ENCODE data around the gene PSMD5.
"Not testable (repeated sequence)": the region's sequence is repeated elsewhere in the genome, so short reads cannot be mapped to it uniquely, and the experiment has no call there.

The PSMD5 gene

GRCh38 chr9:120854596-120855327, 12.0 kb upstream of the PSMD5 start:
- no peak for DNase-seq

GRCh38 chr9:120853198-120853597, 10.5 kb upstream of the PSMD5 start:
- DNase-seq = no peak

- no peak for DNase-seq
These were observed 9.7 kb upstream of the PSMD5 start for GRCh38 chr9:120852240-120853010.

- no peak for DNase-seq
These were observed 8.7 kb upstream of the PSMD5 start for GRCh38 chr9:120851449-120851848.

GRCh38 chr9:120850315-120850714, 7.6 kb upstream of the PSMD5 start:
- no peak for DNase-seq

- no peak for DNase-seq
These were observed 4.2 kb upstream of the PSMD5 start for GRCh38 chr9:120846906-120847305.

GRCh38 chr9:120846251-120846889, 3.6 kb upstream of the PSMD5 start:
- DNase-seq = no peak

- DNase-seq = no peak
These were observed 2.5 kb upstream of the PSMD5 start for GRCh38 chr9:120845255-120845654.

GRCh38 chr9:120841930-120842684, 615 bp downstream of the PSMD5 start:
- no peak for DNase-seq

GRCh38 chr9:120839146-120839545, 3.6 kb downstream of the PSMD5 start:
- no peak for DNase-seq

GRCh38 chr9:120837921-120838320, 4.8 kb downstream of the PSMD5 start:
- DNase-seq = no peak

- DNase-seq = no peak
These were observed 9.4 kb downstream of the PSMD5 start for GRCh38 chr9:120833325-120833724.

GRCh38 chr9:120832807-120833206, 9.9 kb downstream of the PSMD5 start:
- DNase-seq = no peak

GRCh38 chr9:120830865-120831264, 11.9 kb downstream of the PSMD5 start:
- no peak for DNase-seq

GRCh38 chr9:120830151-120830550, 12.6 kb downstream of the PSMD5 start:
- DNase-seq = no peak

- no peak for DNase-seq
These were observed 13.1 kb downstream of the PSMD5 start for GRCh38 chr9:120829650-120830049.

GRCh38 chr9:120820095-120820494, 22.6 kb downstream of the PSMD5 start:
- no peak for DNase-seq

GRCh38 chr9:120818595-120818994, 24.1 kb downstream of the PSMD5 start:
- DNase-seq = no peak

GRCh38 chr9:120815075-120815474, 27.6 kb downstream of the PSMD5 start:
- DNase-seq = no peak

GRCh38 chr9:120808931-120809330, 33.8 kb downstream of the PSMD5 start:
- no peak for DNase-seq

GRCh38 chr9:120807607-120808379, 34.9 kb downstream of the PSMD5 start:
- DNase-seq = no peak

- DNase-seq = not testable (repeated sequence)
These were observed 37.8 kb downstream of the PSMD5 start for GRCh38 chr9:120804784-120805363.

Data from activated CD8-positive, alpha-beta memory T cell treated with anti-CD3 and anti-CD28 coated beads, Interleukin-2, amount 50 U/mL, for 4 hours (primary cell).